HCT116 (cell line): Measurements from ENCODE around the gene PLEKHA8. TPM values are rescaled to one million over a fixed set of nuclear protein-coding genes. Genes with fewer than 3 reads are reported as not detected.

Source experiments
- ATAC-seq: fragments of 200-7000 bp; cut with Tn5 transposase; 2 replicates; pipeline ENCODE4 v1.9.1; 2020; ENCODE audit warnings: mild to moderate bottlenecking, moderate library complexity
- BruUV-seq: library from RNA; stranded (reverse); fragments of 400-500 nt; replicated peaks from 2 replicates; lab custom pipeline; 2021; lab: Mats Ljungman, UMichigan
- CTCF ChIA-PET: fragments of 300-600 bp; sonication (Branson Sonifier 250); formaldehyde crosslinking; loops from one replicate; lab custom pipeline; 2021; ENCODE audit warnings: antibody characterized with exemption; lab: Charles Lee
- POLR2A ChIA-PET: fragments of 300-600, 350-600 bp; sonication (Branson Sonifier 250); formaldehyde crosslinking; loops from one replicate; lab custom pipeline; 2021; ENCODE audit warnings: antibody characterized with exemption; lab: Charles Lee
- RAD21 ChIA-PET, 2 experiments: fragments of 300-600 bp; sonication (Branson Sonifier 250); formaldehyde crosslinking; loops; one replicate each; lab custom pipeline; 2023; ENCODE audit warnings: low total read pairs in 2 of 2; ENCODE audit not compliant: uncharacterized antibody in 2 of 2, unreplicated experiment in 2 of 2, low non-redundant PET in 1 of 2; lab: Charles Lee
- DNase-seq: peaks from one replicate; pipeline ENCODE4 v3.0.0-alpha.2; 2010; ENCODE audit warnings: low read depth, low spot score
- H2AFZ ChIP-seq: fragments of 200-600 bp; shearing (Covaris generic), sonication (generic); 2 replicates; pipeline ENCODE4 v1.6.1; 2017; ENCODE audit warnings: low read depth, mixed run types, mixed read lengths, antibody characterized with exemption, low read length; ENCODE audit not compliant: poor library complexity, severe bottlenecking
- H3K27ac ChIP-seq: 2 replicates; pipeline ENCODE4 v1.5.1; 2012; ENCODE audit warnings: low read depth, low read length
- H3K27me3 ChIP-seq: fragments of 200-600 bp; sonication (generic); 2 replicates; pipeline ENCODE4 v1.6.1; 2016; ENCODE audit warnings: mixed run types, low read length, mixed read lengths; ENCODE audit not compliant: insufficient read depth
- H3K36me3 ChIP-seq, 2 experiments: fragments of 200-500 bp in 1 of 2; fragments of 200-600 bp in 1 of 2; sonication (Bioruptor generic) in 1 of 2; sonication (generic) in 1 of 2; 2 replicates each; pipeline versions ENCODE4 v1.5.1 to v1.6.1; 2014 to 2016; ENCODE audit warnings: low read length in 2 of 2, inconsistent platforms in 1 of 2, mixed read lengths in 1 of 2, mixed run types in 1 of 2; ENCODE audit not compliant: insufficient read depth in 2 of 2, control insufficient read depth in 1 of 2
- H3K4me1 ChIP-seq, 2 experiments: fragments of 200-600 bp in 1 of 2; sonication (generic) in 1 of 2; 2 replicates each; pipeline versions ENCODE4 v1.5.1 to v1.6.1; 2012 to 2017; ENCODE audit warnings: low read length in 2 of 2, inconsistent platforms in 1 of 2, mild to moderate bottlenecking in 1 of 2, mixed read lengths in 1 of 2, mixed run types in 1 of 2, moderate library complexity in 1 of 2; ENCODE audit not compliant: insufficient read depth in 2 of 2, control insufficient read depth in 1 of 2
- H3K4me2 ChIP-seq: fragments of 200-600 bp; sonication (generic); 2 replicates; pipeline ENCODE4 v1.6.1; 2017; ENCODE audit warnings: mixed run types, low read length, mixed read lengths
- H3K4me3 ChIP-seq, 2 experiments: fragments of 200-600 bp in 1 of 2; sonication (generic) in 1 of 2; replicated peaks in 1 of 2; 2 replicates each; pipeline ENCODE4 v1.5.1; 2011 to 2016; ENCODE audit warnings: low read length in 2 of 2, control low read depth in 1 of 2, low read depth in 1 of 2, mild to moderate bottlenecking in 1 of 2, mixed read lengths in 1 of 2, mixed run types in 1 of 2
- H3K79me2 ChIP-seq: fragments of 200-600 bp; sonication (generic); 2 replicates; pipeline ENCODE4 v1.6.1; 2017; ENCODE audit warnings: mild to moderate bottlenecking, mixed run types, low read length, moderate library complexity, mixed read lengths; ENCODE audit not compliant: insufficient read depth
- H3K9ac ChIP-seq: fragments of 200-600 bp; sonication (generic); 2 replicates; pipeline ENCODE4 v1.6.1; 2016; ENCODE audit warnings: low read length, mixed read lengths
- H3K9me2 ChIP-seq: fragments of 200-600 bp; sonication (generic), shearing (Covaris generic); 2 replicates; pipeline ENCODE4 v1.6.1; 2017; ENCODE audit warnings: mixed run types, mild to moderate bottlenecking, moderate library complexity; ENCODE audit not compliant: insufficient read depth
- H3K9me3 ChIP-seq, 2 experiments: fragments of 200-500 bp in 1 of 2; fragments of 200-600 bp in 1 of 2; sonication (Bioruptor generic) in 1 of 2; sonication (generic) in 1 of 2; 2 replicates each; pipeline ENCODE4 v1.6.1; 2014 to 2017; ENCODE audit warnings: low read length in 2 of 2, mixed read lengths in 2 of 2, inconsistent platforms in 1 of 2, low read depth in 1 of 2, mild to moderate bottlenecking in 1 of 2, mixed run types in 1 of 2, moderate library complexity in 1 of 2; ENCODE audit not compliant: control insufficient read depth in 1 of 2, insufficient read depth in 1 of 2
- H4K20me1 ChIP-seq: fragments of 200-600 bp; sonication (generic), shearing (Covaris generic); 2 replicates; pipeline ENCODE4 v1.6.1; 2017; ENCODE audit warnings: mixed run types, mild to moderate bottlenecking, moderate library complexity; ENCODE audit not compliant: insufficient read depth
- ATF3 ChIP-seq: IDR thresholded peaks from 2 replicates; pipeline ENCODE4 v1.6.1; 2012
- CTCF ChIP-seq, 3 experiments: fragments of 200-600 bp in 1 of 3; sonication (generic) in 1 of 3; IDR thresholded peaks in 2 of 3; conservative IDR thresholded peaks in 1 of 3; 2 replicates each; pipeline ENCODE4 v1.5.1; 2012 to 2017; ENCODE audit warnings: low read depth in 2 of 3, low read length in 2 of 3, antibody characterized with exemption in 1 of 3, borderline replicate concordance in 1 of 3, control low read depth in 1 of 3, mild to moderate bottlenecking in 1 of 3, mixed read lengths in 1 of 3, mixed run types in 1 of 3, moderate library complexity in 1 of 3; ENCODE audit not compliant: insufficient read depth in 1 of 3
- ELF1 ChIP-seq: IDR thresholded peaks from 2 replicates; pipeline ENCODE4 v1.6.1; 2012; ENCODE audit warnings: low read depth, borderline replicate concordance
- RAD21 ChIP-seq: IDR thresholded peaks from 2 replicates; pipeline ENCODE4 v1.6.1; 2012; ENCODE audit warnings: low read depth, mild to moderate bottlenecking
- ZNF274 ChIP-seq: fragments of 200-500 bp; sonication (Bioruptor generic); IDR thresholded peaks from 2 replicates; pipeline ENCODE4 v1.6.1; 2014; ENCODE audit warnings: mild to moderate bottlenecking, low read depth, low read length, inconsistent platforms
- intact Hi-C: fragments of 100-400 bp; cut with micrococcal nuclease; formaldehyde crosslinking; loops from 2 replicates; pipeline ENCODE4 v1.10.0; 2022
- total RNA-seq: library from RNA; stranded (reverse); gene quantifications from one replicate; pipeline ENCODE4 v1.2.1, GENCODE V29; 2021; ENCODE audit not compliant: unreplicated experiment

PLEKHA8 gene
- total RNA-seq, 1 experiment from 2014 or later = 13.6 TPM

- no peak overlapping the region for H3K4me3 ChIP-seq
- H3K27me3 ChIP-seq = no peaks in the 10 kb centered on the region
- no peak overlapping the region for H2AFZ ChIP-seq
- H3K4me2 ChIP-seq = no peak overlapping the region
- BruUV-seq = no TSS peak
- H4K20me1 ChIP-seq = no peaks in the 10 kb centered on the region
- peaks cover 5 to 10% of the 10 kb centered on the region in 2 experiments; a peak in 2 of 4 replicates for H3K36me3 ChIP-seq
- RAD21 ChIA-PET = no interaction called here
- CTCF ChIA-PET = interaction anchor here (1.0 kb wide), 1 partner anchor 545 kb away, joined by 3 read pairs; no protein-coding TSS in a partner anchor
- H3K4me1 ChIP-seq = no peaks in the 10 kb centered on the region
- ATAC-seq (no peak), DNase-seq (no peak)
- intact Hi-C loops = no loop called here
- peaks cover 6% of the 10 kb centered on the region for H3K79me2 ChIP-seq
- POLR2A ChIA-PET = no interaction called here
- TF ChIP-seq ELF1 = no peak
- TF ChIP-seq CTCF (IDR thresholded peaks at IDR 0.05 in 2 of 3, conservative IDR thresholded peaks at IDR 0.05 in 1 of 3; ENCODE audit: borderline replicate concordance in 1 of 3, insufficient read depth in 1 of 3, low read depth in 2 of 3, low read length in 2 of 3) = 0 out of 6 replicates have a peak, but pooled peaks of 1 of the 3 experiments have one; percentile 3
- TF ChIP-seq ZNF274 = no peak
- TF ChIP-seq RAD21 = no peak
- no peaks in the 10 kb centered on the region for H3K9me2 ChIP-seq
- H3K27ac ChIP-seq = no peak overlapping the region
- H3K9ac ChIP-seq = no peak overlapping the region
- H3K9me3 ChIP-seq = no peaks in the 10 kb centered on the region
Observed at GRCh38 chr7:30019387-30019786, 8.8 kb upstream of the PLEKHA8 start.

DNA sequence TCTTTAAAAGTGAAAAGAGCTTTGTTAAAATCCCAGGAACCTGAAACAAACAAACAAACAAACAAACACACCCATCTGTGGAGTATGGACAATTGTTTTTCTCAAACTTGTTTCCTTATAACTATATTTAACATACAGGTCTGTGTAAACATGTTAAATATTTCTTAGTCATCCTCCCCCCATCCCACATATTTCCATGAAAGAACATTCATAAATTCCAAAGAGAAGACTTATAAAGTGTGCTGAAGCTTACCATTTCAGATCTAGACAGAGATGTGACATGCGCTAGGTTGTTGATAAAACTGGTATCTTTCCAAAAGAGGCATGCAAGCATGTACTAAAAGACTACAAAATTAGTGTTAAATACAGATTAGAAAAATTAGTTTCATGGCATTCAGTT lies 8.3 kb upstream of the PLEKHA8 start:
- CTCF ChIA-PET = interaction anchor here (1.0 kb wide), 1 partner anchor 544 kb away, joined by 3 read pairs; no protein-coding TSS in a partner anchor
- Histone ChIP-seq H3K4me3 (no peak overlapping the region), H3K9me3 (no peaks in the 10 kb centered on the region), H3K27ac (no peak overlapping the region), H3K4me1 (0 out of 4 replicates have a peak, but pooled peaks cover 0 to 2% of the 10 kb centered on the region in 2 experiments), H3K27me3 (no peaks in the 10 kb centered on the region), H3K79me2 (peaks cover 11% of the 10 kb centered on the region), H3K9ac (no peak overlapping the region), H3K9me2 (no peaks in the 10 kb centered on the region), H2AFZ (no peak overlapping the region), H3K4me2 (no peak overlapping the region), H3K36me3 (peaks cover 3 to 8% of the 10 kb centered on the region in 2 experiments; a peak in 2 of 4 replicates), H4K20me1 (no peaks in the 10 kb centered on the region)
- POLR2A ChIA-PET = no interaction called here
- no peak for TF ChIP-seq ZNF274
- no peak for TF ChIP-seq ATF3
- RAD21 ChIA-PET = no interaction called here
- intact Hi-C loops = no loop called here
- DNase-seq = no peak
- ATAC-seq = no peak
- no TSS peak for BruUV-seq
